ENCODE results near the gene SLC23A3.
A peak's percentile ranks its signal among the peaks of the same experiment; 100 is the strongest.

The SLC23A3 gene

DNA sequence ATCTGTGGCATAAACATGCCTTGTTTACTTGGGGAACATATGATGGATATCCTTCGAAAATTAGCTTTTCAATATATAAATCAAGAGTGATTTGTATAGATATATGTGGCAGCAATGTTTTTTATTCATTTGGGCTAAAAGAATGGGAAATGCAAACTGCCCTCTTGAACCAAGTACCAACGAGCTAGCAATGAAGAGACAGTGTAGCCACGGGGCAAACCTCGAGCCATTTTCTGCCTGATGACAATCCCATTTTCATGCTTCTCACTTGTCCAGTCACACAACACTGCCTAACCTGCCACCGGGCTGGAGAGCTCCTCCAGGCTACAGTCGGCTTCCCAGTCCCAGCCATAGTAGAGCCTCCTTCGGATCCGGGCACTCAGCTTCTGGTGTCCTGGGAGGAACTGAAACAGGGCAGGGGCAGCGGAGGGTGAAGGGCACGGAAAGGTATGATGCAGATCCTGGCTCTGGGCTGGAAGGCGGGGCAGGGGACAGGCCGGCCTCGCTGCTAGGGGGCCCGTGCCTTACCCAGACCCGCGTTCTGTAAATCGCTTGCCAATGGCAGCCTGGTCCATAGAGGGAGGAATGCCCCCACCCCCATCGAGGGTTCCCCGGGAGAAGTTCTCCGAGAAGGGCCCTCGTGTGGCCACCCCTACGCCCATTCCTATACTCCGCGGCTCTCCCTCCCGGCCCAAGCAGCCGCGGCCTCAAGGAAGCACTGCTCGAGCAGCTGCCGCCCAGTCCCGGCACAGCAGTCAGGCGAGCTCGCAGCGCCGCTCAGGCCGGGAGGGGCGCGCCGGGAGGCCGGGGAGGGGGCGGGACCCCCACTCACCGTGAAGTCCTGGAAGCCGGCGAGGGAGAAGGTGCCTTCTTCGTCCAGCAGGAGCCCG, 6.3 kb upstream of the SLC23A3 start:
- peak; percentile 59 for DNase-seq (ENCODE audit: low spot score)

- no peak for DNase-seq (ENCODE audit: low spot score)
Observed at GRCh38 chr2:219175486-219175885, 5.7 kb upstream of the SLC23A3 start.

DNA sequence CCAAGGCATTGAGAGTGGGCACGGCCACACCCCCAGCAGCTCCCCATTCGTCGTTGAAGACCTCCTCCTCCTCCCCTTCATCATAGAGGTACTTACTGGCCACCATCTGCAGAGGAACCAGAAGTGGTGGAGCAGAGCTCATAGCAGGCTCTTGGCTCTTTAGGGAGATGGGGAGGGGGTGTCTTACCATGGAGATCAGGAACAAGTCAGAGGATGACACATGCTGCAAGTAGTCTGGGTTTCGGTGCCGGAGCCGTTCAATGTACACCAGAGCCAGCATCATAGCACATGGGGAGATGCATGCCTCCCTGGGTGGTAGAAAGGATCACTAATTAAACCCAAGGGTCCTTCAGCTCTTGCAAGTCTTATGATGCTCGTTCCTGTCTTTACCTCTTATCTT, 5.0 kb upstream of the SLC23A3 start:
- DNase-seq (ENCODE audit: low spot score) = no peak

DNA sequence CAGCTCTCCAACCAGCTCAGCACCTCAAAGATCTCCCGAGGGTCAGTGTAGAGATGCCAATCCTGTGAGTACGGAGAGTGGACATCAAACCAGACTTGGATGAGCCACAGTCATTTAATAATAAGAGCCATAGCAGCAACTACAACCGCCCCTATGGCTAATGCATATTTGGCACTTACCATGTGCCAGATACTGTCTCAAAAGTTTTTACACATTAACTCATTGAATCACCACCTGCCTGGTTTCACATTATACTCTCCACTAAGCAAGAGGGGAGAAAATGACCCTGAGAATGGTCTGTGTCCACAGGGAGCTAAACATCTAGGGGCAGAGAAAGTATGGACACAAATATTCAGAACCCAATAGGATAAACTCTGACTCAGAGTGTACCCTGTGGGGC, 4.3 kb upstream of the SLC23A3 start:
- no peak for DNase-seq (ENCODE audit: low spot score)

DNA sequence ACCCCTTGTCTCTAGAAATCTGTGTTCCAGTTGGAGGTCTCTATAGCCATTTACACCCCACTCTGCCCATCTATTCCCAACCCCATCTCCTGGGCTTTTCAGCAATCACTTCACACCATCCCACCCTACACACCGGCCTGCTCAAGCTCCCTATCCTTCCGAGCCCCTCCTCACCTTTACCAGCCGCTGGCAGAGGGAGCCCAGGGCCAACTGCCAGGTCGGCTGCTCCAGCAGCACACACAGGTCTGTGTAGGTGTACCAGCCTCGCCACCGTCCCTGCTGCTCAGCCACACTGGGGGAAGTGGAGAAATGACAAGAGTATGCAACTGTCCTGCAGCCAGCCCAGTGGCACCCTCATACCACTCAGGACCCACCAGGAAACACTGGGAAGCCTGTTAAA, 3.3 kb upstream of the SLC23A3 start:
- DNase-seq (ENCODE audit: low spot score) = no peak

DNA sequence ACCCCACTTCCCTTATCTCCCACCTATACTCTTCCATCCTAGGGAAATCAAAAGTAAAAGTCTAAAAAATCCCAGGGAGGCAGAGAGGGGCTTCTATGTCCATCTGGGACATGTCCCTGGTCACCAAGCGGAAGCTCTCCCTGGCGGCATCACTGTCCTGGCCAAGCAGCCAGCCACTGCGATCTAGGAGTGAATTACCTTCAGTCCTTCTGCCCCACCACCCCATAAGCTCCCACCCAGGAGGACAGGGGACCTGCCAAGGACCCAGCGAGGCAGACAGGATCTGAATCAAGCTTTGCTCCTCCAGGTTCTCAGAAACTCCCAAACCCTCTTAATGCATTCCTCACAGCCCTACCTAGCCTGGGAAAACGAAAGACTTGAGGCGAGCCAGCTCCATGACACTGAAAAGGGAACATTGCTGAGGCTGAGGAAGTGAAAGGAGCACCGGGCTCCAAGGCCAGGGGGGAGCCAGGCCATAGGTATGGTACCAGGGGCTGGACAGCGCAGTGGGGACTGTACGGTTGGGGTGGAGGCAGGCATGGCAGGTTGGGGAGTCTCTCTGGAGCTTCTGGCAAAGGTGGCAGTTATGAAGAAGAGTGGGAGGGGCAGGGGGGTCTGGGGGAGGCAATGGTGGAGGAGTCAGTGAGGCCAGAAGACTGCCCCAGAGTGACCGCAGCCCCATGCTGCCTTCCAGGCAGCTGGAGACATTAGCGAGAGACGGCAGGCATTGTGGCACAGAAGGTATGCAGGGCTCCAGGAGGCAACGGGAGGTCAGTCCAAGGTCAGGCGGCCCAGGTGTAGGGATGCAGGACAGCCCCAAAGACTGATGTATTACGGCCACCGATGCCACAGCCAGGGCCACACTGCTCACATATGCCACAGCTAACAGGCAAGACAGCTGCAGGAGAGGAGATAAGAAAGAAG, 2.7 kb upstream of the SLC23A3 start:
- no peak for DNase-seq (ENCODE audit: low spot score)

DNA sequence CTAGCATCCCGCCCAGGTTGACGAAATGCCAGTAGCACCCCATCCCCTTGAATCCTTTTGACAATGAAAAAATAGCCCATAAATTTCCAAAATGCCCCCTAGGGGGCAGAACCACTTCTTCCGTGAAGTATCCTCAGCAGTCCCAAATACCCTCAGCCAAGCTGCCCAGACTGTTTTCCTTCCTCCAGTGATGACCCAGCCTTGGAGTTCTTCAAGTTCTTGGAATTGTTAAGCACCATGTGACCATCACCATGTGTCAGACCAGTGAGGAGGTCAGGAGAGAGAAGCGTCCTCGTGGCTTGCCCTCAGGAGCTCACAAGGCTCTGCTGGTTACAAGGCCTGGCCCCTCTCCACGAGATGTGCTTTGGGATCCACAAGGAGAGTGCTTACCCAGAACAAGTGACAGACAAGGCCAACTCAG, 1.4 kb upstream of the SLC23A3 start:
- peak; percentile 62 for DNase-seq (ENCODE audit: low spot score)

GRCh38 chr2:219168932-219169331, 897 bp downstream of the SLC23A3 start:
- DNase-seq (ENCODE audit: low spot score) = no peak

- no peak for DNase-seq (ENCODE audit: low spot score)
Observed at GRCh38 chr2:219168526-219168925, 1.3 kb downstream of the SLC23A3 start.

- no peak for DNase-seq (ENCODE audit: low spot score)
Observed at GRCh38 chr2:219167997-219168396, 1.8 kb downstream of the SLC23A3 start.

DNA sequence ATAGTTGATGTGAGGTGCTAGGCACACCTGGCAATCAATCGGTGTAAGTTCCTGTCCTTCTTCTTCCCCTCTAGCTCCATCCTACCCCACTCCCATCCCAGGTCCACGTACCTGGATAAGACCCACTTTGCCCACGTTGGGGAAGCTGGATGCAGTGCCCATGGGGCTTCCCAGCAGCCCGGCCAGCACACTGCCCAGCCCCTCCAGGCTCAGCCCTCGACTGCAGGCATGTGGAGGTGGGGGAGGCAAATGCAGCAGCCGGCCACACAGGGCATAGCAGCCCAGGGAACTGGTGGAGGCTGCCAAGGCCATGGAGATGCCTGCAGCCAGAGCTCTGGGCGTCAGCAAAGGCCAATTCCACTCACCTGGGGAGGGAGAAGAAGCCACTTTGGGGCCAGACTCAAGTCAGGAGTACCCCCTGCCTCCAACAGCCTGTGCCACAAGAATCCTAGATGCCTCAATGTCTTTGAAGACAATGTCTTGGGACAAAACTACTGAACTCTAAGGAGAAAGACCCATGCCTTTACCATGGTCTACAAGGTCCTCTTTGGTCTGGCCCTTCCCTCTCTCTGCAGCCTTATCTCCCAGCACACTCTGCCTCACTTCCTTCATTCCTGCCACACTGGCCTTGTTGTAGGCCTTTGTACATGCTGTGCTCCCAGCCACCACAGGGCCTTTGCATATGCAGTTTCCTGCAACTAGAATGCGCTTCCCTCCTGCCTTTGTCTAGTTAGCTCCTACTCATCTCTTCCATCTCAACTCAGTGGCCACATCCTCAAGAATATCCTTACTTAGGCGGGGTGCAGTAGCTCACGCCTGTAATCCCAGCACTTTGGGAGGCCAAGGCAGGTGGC, 4.5 kb downstream of the SLC23A3 start:
- no peak for DNase-seq (ENCODE audit: low spot score)

DNA sequence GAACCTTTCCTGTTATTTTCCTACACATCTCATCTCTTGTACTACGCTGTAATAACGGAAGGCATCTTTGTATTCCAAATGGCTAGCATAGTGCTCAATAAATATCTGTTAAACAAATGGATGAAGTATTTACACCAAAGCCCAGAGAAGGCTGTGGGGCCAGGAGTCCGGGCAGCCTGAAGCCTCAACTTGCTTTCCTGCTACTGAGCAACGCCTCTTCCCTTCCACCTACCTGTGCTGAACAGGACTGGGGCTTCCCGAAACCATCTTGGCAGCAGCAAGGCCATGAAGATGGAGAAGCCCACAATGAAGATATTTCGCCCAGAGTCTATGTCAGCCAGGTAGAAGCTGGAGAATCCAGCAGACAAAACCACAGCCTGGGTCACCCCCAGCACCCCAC, 6.7 kb downstream of the SLC23A3 start:
- DNase-seq (ENCODE audit: low spot score) = no peak

GRCh38 chr2:219161097-219161496, 8.7 kb downstream of the SLC23A3 start:
- no peak for DNase-seq (ENCODE audit: low spot score)

DNA sequence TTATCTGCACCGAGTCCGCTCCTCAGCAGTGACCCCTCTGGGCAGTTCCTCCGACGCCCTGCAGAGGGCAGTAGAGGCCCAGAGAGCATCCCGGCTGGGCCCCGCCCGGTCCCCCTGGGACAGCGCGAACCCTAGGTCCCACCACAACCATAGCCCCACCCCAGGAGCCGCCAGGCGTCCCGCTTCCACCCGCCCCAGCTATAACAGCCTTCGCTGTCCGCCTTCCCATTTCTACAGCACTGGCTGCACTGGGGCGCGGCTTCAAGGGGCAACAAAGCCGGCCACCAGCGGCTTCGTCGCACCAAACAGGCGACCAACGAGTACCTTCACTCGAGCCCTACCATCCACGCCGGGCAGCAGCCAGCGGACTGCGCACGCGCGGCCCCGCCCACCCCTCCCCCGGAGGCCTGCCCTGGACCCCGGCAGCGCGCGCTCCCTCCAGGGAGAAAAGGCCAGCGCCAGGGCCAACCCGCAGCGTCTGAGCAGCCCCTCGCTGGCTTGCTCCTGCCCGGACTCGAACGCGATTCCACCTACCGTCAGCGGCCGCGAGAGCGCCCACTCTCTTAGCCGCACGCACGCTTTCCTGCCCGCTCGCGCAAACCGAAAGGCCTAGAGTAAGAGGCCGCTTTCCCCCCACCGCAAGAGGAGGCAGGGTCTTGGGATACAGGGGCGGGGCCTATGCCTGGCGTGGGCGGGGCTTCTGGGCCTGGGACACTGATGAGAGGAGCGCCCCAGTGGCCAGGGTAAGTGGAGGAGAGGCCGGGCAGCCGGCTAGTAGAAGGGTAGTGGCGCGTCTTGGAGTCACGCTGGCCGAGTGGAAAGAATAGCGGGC, 9.4 kb downstream of the SLC23A3 start, which contains the start of gene NHEJ1:
NHEJ1 (minus strand) TSS at position 630 of the 832 bp plus-strand sequence. CDS start 2,453 bp downstream, outside the sequence.
- DNase-seq (ENCODE audit: low spot score) = peak; percentile 95

- no peak for DNase-seq (ENCODE audit: low spot score)
Observed at GRCh38 chr2:219159771-219160185, 10.1 kb downstream of the SLC23A3 start.

DNA sequence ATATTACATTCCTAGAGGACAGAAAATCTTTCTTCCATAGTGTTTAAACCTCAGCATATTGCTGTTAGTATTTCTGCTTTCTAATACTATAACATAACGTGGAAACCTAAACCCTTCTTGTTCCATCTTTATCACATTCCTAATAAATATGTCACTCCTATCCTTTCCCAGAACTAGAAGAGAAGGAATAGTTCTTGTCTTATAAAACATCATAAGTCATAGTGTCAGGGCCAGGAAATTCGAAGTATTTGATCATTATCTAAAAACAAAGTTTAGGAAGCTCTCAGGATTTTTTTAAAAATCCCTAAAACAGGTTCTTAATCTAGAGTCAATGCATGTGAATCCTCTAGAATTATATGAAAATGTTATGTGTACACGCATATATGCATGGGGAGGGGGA, 11.2 kb downstream of the SLC23A3 start:
- DNase-seq (ENCODE audit: low spot score) = no peak

GRCh38 chr2:219158025-219158424, 11.8 kb downstream of the SLC23A3 start:
- DNase-seq (ENCODE audit: low spot score) = no peak

DNA sequence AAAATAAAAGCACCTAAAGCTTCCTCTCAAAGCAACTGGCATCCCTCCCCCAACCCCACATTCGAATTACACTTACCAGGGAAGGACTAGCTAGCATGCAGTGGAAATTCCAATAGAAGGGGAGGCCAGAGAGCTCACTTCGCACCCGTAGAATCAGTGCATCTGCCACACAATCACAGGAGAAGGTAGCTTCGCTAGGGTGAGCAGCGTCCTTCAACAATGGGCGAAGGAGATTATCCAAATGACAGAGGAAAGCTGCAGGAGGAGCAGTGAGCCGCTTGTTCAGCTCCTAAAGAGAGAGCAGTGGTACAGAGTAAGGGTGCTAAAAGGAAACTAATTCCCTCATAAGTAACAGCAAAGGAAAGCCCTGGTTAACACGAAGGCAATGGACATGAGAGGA, 12.4 kb downstream of the SLC23A3 start:
- no peak for DNase-seq (ENCODE audit: low spot score)

- peak; percentile 68 for DNase-seq (ENCODE audit: low spot score)
Observed at GRCh38 chr2:219155054-219155644, 14.7 kb downstream of the SLC23A3 start.

GRCh38 chr2:219149667-219150066, 20.2 kb downstream of the SLC23A3 start:
- DNase-seq (ENCODE audit: low spot score) = no peak

DNA sequence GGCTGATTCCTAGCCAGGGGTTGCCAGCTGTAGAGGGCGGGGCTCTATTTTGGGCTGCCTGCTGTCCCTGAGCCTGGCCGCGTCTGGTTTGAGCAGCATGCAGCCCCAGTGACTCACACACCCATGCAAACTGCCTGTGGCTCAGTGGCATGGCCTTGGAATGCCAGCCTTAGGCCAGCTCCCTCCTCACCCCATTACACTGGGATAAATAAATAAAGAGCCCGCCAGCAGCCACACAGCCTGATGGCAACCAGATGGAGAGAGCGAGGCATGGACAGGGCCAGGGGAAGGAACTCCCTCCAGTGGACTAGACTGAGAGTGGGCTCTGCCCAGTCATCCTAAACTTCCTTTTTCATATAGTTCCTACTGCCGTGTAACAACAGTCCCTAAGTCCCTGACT, 27.5 kb downstream of the SLC23A3 start:
- DNase-seq (ENCODE audit: low spot score) = no peak
